Measurements from ENCODE around the gene SLC38A10. TPM values are rescaled to one million over a fixed set of nuclear protein-coding genes. Genes with fewer than 3 reads are reported as not detected.

Gene SLC38A10
- polyA plus RNA-seq, 1 donor from 2014 or later, result 37.4 TPM

DNA sequence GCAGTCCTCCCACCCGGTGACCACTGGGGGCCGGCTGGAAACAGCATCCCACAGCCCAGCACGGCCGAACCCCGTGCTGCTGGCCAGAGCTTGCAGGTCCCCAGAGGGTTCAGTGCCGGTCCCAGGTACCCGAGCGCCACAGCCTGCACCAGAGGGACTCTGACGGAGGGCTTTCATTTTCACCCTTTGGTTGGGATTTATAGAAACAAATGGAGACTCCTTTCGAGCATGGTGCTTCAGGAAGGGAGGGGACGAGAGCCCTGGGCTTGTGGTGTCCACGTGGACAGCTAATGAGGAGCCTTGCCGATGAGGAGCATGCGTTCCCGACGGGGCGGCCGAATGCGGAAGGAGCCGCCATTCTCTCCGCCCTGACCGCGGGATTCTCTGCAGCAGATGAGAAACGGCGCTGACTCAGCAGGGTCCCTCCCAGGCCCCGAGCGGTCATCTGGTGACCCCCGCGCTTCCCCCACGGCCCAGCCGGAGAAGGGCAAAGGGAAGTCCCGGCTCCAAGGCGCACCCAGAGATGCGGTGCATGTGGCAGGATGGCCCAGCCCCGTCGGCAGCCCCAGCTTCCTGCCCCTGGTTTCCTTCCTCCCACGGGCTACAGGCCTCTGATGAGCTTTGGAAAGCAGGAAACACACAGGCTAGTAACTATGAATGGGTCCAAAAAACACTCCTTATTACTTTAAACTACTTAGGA lies 9.8 kb downstream of the SLC38A10 start:
- H3K4me2 ChIP-seq (ENCODE audit: low read length), result no peak overlapping the region
- H3K27me3 ChIP-seq (ENCODE audit: insufficient read depth, low read depth, low read length), result no peaks in the 10 kb centered on the region
- no peak overlapping the region for H3K27ac ChIP-seq (ENCODE audit: low read length)
- H3K79me2 ChIP-seq (replicated peaks; ENCODE audit: insufficient read depth, low read length), result peaks cover 5% of the 10 kb centered on the region
- no peaks in the 10 kb centered on the region for H3K9me3 ChIP-seq (ENCODE audit: low read length)
- no peaks in the 10 kb centered on the region for H3K36me3 ChIP-seq (ENCODE audit: insufficient read depth, low read length)
- no peak overlapping the region for H3K4me3 ChIP-seq (ENCODE audit: low read length)
- no peak overlapping the region for H3K9ac ChIP-seq (ENCODE audit: low read length)
- H3K9me2 ChIP-seq (ENCODE audit: insufficient read depth, low read length), result no peaks in the 10 kb centered on the region
- no peaks in the 10 kb centered on the region for H4K20me1 ChIP-seq (ENCODE audit: insufficient read depth)
- no peak for TF ChIP-seq POLR2AphosphoS5 (IDR thresholded peaks at IDR 0.05)
- TF ChIP-seq MXI1 (conservative IDR thresholded peaks at IDR 0.05; ENCODE audit: poor library complexity, severe bottlenecking), result no peak
- TF ChIP-seq, protein P1, sequence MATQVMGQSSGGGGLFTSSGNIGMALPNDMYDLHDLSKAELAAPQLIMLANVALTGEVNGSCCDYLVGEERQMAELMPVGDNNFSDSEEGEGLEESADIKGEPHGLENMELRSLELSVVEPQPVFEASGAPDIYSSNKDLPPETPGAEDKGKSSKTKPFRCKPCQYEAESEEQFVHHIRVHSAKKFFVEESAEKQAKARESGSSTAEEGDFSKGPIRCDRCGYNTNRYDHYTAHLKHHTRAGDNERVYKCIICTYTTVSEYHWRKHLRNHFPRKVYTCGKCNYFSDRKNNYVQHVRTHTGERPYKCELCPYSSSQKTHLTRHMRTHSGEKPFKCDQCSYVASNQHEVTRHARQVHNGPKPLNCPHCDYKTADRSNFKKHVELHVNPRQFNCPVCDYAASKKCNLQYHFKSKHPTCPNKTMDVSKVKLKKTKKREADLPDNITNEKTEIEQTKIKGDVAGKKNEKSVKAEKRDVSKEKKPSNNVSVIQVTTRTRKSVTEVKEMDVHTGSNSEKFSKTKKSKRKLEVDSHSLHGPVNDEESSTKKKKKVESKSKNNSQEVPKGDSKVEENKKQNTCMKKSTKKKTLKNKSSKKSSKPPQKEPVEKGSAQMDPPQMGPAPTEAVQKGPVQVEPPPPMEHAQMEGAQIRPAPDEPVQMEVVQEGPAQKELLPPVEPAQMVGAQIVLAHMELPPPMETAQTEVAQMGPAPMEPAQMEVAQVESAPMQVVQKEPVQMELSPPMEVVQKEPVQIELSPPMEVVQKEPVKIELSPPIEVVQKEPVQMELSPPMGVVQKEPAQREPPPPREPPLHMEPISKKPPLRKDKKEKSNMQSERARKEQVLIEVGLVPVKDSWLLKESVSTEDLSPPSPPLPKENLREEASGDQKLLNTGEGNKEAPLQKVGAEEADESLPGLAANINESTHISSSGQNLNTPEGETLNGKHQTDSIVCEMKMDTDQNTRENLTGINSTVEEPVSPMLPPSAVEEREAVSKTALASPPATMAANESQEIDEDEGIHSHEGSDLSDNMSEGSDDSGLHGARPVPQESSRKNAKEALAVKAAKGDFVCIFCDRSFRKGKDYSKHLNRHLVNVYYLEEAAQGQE (IDR thresholded peaks at IDR 0.05; ENCODE audit: borderline replicate concordance), result no peak
- TF ChIP-seq, protein P2, sequence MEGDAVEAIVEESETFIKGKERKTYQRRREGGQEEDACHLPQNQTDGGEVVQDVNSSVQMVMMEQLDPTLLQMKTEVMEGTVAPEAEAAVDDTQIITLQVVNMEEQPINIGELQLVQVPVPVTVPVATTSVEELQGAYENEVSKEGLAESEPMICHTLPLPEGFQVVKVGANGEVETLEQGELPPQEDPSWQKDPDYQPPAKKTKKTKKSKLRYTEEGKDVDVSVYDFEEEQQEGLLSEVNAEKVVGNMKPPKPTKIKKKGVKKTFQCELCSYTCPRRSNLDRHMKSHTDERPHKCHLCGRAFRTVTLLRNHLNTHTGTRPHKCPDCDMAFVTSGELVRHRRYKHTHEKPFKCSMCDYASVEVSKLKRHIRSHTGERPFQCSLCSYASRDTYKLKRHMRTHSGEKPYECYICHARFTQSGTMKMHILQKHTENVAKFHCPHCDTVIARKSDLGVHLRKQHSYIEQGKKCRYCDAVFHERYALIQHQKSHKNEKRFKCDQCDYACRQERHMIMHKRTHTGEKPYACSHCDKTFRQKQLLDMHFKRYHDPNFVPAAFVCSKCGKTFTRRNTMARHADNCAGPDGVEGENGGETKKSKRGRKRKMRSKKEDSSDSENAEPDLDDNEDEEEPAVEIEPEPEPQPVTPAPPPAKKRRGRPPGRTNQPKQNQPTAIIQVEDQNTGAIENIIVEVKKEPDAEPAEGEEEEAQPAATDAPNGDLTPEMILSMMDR (IDR thresholded peaks at IDR 0.05; ENCODE audit: poor library complexity, severe bottlenecking), result no peak
- TF ChIP-seq SMC3 (conservative IDR thresholded peaks at IDR 0.05; ENCODE audit: poor library complexity), result no peak
- TF ChIP-seq TAF1 (IDR thresholded peaks at IDR 0.05; ENCODE audit: low read depth), result no peak
- TF ChIP-seq EP300 (conservative IDR thresholded peaks at IDR 0.05; ENCODE audit: poor library complexity, severe bottlenecking), result no peak
- TF ChIP-seq EZH2 (IDR thresholded peaks at IDR 0.05; ENCODE audit: borderline replicate concordance, insufficient read depth, low read length, poor library complexity, severe bottlenecking), result no peak
- no peak for TF ChIP-seq RAD21 (conservative IDR thresholded peaks at IDR 0.05)
- no peaks in the 10 kb centered on the region for H3F3A ChIP-seq (ENCODE audit: insufficient read depth, low read length, poor library complexity, severe bottlenecking)
- H2AFZ ChIP-seq (ENCODE audit: low read depth, low read length), result no peak overlapping the region

DNA sequence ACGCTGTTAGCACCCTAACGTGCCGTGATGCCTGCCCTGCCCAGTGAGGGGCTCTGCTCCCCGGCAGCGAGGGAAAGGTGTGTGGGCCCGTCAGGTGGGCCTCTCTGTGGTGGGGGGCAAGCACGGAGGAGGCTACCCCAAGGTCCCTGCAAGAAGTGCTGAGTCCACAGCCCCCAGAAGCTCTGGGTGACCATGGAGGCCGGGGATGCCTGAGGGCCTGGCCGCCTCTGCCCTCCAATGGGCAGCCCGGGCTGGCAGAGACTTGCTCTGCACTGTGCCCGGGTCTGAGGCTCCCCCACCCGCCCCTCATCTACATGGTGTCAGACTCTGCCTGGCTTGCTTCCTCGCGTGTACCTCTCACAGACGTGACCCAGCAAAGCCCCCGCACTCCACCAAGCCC lies 12.2 kb downstream of the SLC38A10 start:
- Histone ChIP-seq H3K9me3 (ENCODE audit: low read length) (no peaks in the 10 kb centered on the region), H3K79me2 (replicated peaks; ENCODE audit: insufficient read depth, low read length) (no peaks in the 10 kb centered on the region), H3K4me2 (ENCODE audit: low read length) (no peak overlapping the region), H3K9ac (ENCODE audit: low read length) (no peak overlapping the region), H2AFZ (ENCODE audit: low read depth, low read length) (no peak overlapping the region), H3K27me3 (ENCODE audit: insufficient read depth, low read depth, low read length) (no peaks in the 10 kb centered on the region), H3K36me3 (ENCODE audit: insufficient read depth, low read length) (no peaks in the 10 kb centered on the region), H3F3A (ENCODE audit: insufficient read depth, low read length, poor library complexity, severe bottlenecking) (no peaks in the 10 kb centered on the region), H3K9me2 (ENCODE audit: insufficient read depth, low read length) (no peaks in the 10 kb centered on the region), H4K20me1 (ENCODE audit: insufficient read depth) (no peaks in the 10 kb centered on the region), H3K27ac (ENCODE audit: low read length) (no peak overlapping the region), H3K4me3 (ENCODE audit: low read length) (no peak overlapping the region)
- TF ChIP-seq TAF1 (IDR thresholded peaks at IDR 0.05; ENCODE audit: low read depth) (no peak), MXI1 (conservative IDR thresholded peaks at IDR 0.05; ENCODE audit: poor library complexity, severe bottlenecking) (no peak), SMC3 (conservative IDR thresholded peaks at IDR 0.05; ENCODE audit: poor library complexity) (no peak), EZH2 (IDR thresholded peaks at IDR 0.05; ENCODE audit: borderline replicate concordance, insufficient read depth, low read length, poor library complexity, severe bottlenecking) (no peak), POLR2AphosphoS5 (IDR thresholded peaks at IDR 0.05) (no peak), RAD21 (conservative IDR thresholded peaks at IDR 0.05) (no peak)
- TF ChIP-seq, protein P2 (IDR thresholded peaks at IDR 0.05; ENCODE audit: poor library complexity, severe bottlenecking), result no peak
